Endodermal cell (in vitro differentiated cells): ENCODE data around the gene RBBP9. TPM values are rescaled to one million over a fixed set of nuclear protein-coding genes. Genes with fewer than 3 reads are reported as not detected.
"Not testable (repeated sequence)": the region's sequence is repeated elsewhere in the genome, so short reads cannot be mapped to it uniquely, and the experiment has no call there.

Experiments
- DNase-seq: peaks from one replicate; pipeline ENCODE4 v3.0.0-alpha.2; 2017
- H3K27ac ChIP-seq: 2 replicates; pipeline ENCODE4 v1.5.1; 2013; ENCODE audit warnings: mild to moderate bottlenecking, low read depth, low read length, moderate library complexity
- H3K27me3 ChIP-seq: 2 replicates; pipeline ENCODE4 v1.6.1; 2013; ENCODE audit warnings: mild to moderate bottlenecking, low read length, moderate library complexity; ENCODE audit not compliant: insufficient read depth, control insufficient read depth, poor library complexity, severe bottlenecking
- H3K36me3 ChIP-seq: 2 replicates; pipeline ENCODE4 v1.7.0; 2013; ENCODE audit warnings: mild to moderate bottlenecking, low read length, moderate library complexity; ENCODE audit not compliant: control insufficient read depth, insufficient read depth
- H3K4me1 ChIP-seq: one replicate; pipeline ENCODE4 v1.7.0; 2013; ENCODE audit warnings: low read length; ENCODE audit not compliant: control insufficient read depth, insufficient read depth
- H3K4me3 ChIP-seq: 2 replicates; pipeline ENCODE4 v1.5.1; 2013; ENCODE audit warnings: mild to moderate bottlenecking, low read length, moderate library complexity
- H3K9ac ChIP-seq: 2 replicates; pipeline ENCODE4 v1.6.1; 2013; ENCODE audit warnings: mild to moderate bottlenecking, low read length, moderate library complexity; ENCODE audit not compliant: poor library complexity, severe bottlenecking; ENCODE audit errors: extremely low read depth
- H3K9me3 ChIP-seq: 2 replicates; pipeline ENCODE4 v1.6.1; 2013; ENCODE audit warnings: mild to moderate bottlenecking, low read length, moderate library complexity; ENCODE audit not compliant: control insufficient read depth
- H3K27ac Mint-ChIP-seq: 2 replicates; pipeline ENCODE4 v1.8.0; 2020; ENCODE audit warnings: mixed read lengths
- H3K27me3 Mint-ChIP-seq: 2 replicates; pipeline ENCODE4 v1.8.0; 2021; ENCODE audit warnings: mild to moderate bottlenecking, mixed read lengths; ENCODE audit not compliant: insufficient read depth
- H3K36me3 Mint-ChIP-seq: 2 replicates; pipeline ENCODE4 v1.8.0; 2020; ENCODE audit warnings: low read depth, mixed read lengths
- H3K4me1 Mint-ChIP-seq: 2 replicates; pipeline ENCODE4 v1.8.0; 2020; ENCODE audit warnings: mixed read lengths
- H3K4me3 Mint-ChIP-seq: 2 replicates; pipeline ENCODE4 v1.8.0; 2020; ENCODE audit warnings: mild to moderate bottlenecking, moderate library complexity, mixed read lengths
- H3K9me3 Mint-ChIP-seq: 2 replicates; pipeline ENCODE4 v1.8.0; 2020; ENCODE audit warnings: mild to moderate bottlenecking, mixed read lengths
- CTCF ChIP-seq: fragments of 200-600 bp; sonication (generic); conservative IDR thresholded peaks from 2 replicates; pipeline ENCODE4 v1.5.0; 2021; ENCODE audit warnings: antibody characterized with exemption, mild to moderate bottlenecking
- WGBS, 2 experiments: methylation state at CpG; one replicate each; pipeline versions ENCODE4 v1.1.5 to v1.1.7; 2013; ENCODE audit warnings: missing lambda C conversion rate in 2 of 2, mixed read lengths in 1 of 2; ENCODE audit not compliant: insufficient coverage in 1 of 2, insufficient read length in 1 of 2; 5-methylcytosine and 5-hydroxymethylcytosine counted together
- total RNA-seq, 2 donors: library from RNA; stranded (reverse); fragmentation: NEBNext Ultra II Directional in 1 of 2; extraction: Animal tissue kit (Norgen Biotek cat#: 25700) in 1 of 2; gene quantifications; 2 replicates in 1 of 2; 3 replicates in 1 of 2; pipeline ENCODE4 v1.2.1, GENCODE V29; 2021

RBBP9 gene
- total RNA-seq, 2 donors from 2014 or later, result 19.3 to 24.8 TPM

- Mint-ChIP-seq H3K27me3 (peaks cover 5% of the 10 kb centered on the region), H3K4me1 (peaks cover 15% of the 10 kb centered on the region), H3K27ac (peak within 1 kb of the TSS; percentile 100), H3K4me3 (peak within 1 kb of the TSS; percentile 99), H3K9me3 (no peaks in the 10 kb centered on the region), H3K36me3 (peaks cover 27% of the 10 kb centered on the region)
- peak; percentile 99 for DNase-seq
- 0% methylated on average over 35 to 68 of the region's 69 CpGs for WGBS, 2 experiments
- Histone ChIP-seq H3K27ac (peak within 1 kb of the TSS; percentile 98), H3K9me3 (no peaks in the 10 kb centered on the region), H3K27me3 (no peaks in the 10 kb centered on the region), H3K4me3 (peak within 1 kb of the TSS; percentile 99), H3K9ac (peak within 1 kb of the TSS; percentile 85), H3K36me3 (peaks cover 30% of the 10 kb centered on the region), H3K4me1 (no peaks in the 10 kb centered on the region)
- TF ChIP-seq CTCF, result no peak
Observed at GRCh38 chr20:18507218-18508191, 10.5 kb upstream of the RBBP9 start, which contains the start of gene SEC23B. SEC23B (plus strand) TSS chr20:18507940; CDS start chr20:18510836, 2,896 bp downstream.

GRCh38 chr20:18506744-18507143 lies 9.7 kb upstream of the RBBP9 start:
- H3K4me3 Mint-ChIP-seq, result peak overlapping the region; percentile 99
- Histone ChIP-seq H3K4me1 (no peaks in the 10 kb centered on the region), H3K27me3 (no peaks in the 10 kb centered on the region), H3K27ac (peak overlapping the region; percentile 98), H3K9ac (peak overlapping the region; percentile 85), H3K4me3 (peak overlapping the region; percentile 99), H3K9me3 (no peaks in the 10 kb centered on the region), H3K36me3 (peaks cover 24% of the 10 kb centered on the region)
- TF ChIP-seq CTCF, result no peak
- peaks cover 15% of the 10 kb centered on the region for H3K4me1 Mint-ChIP-seq
- H3K9me3 Mint-ChIP-seq, result no peaks in the 10 kb centered on the region
- peaks cover 5% of the 10 kb centered on the region for H3K27me3 Mint-ChIP-seq
- peak overlapping the region; percentile 100 for H3K27ac Mint-ChIP-seq
- WGBS, 2 experiments, result 74 to 87% methylated on average over 5 to 8 of the region's 8 CpGs
- peaks cover 22% of the 10 kb centered on the region for H3K36me3 Mint-ChIP-seq
- DNase-seq, result no peak

- H3K27me3 Mint-ChIP-seq, result peaks cover 5% of the 10 kb centered on the region
- peaks cover 3% of the 10 kb centered on the region for H3K36me3 Mint-ChIP-seq
- Histone ChIP-seq H3K4me3 (no peak overlapping the region), H3K9me3 (no peaks in the 10 kb centered on the region), H3K4me1 (no peaks in the 10 kb centered on the region), H3K9ac (no peak overlapping the region), H3K27ac (no peak overlapping the region), H3K27me3 (no peaks in the 10 kb centered on the region), H3K36me3 (peaks cover 2% of the 10 kb centered on the region)
- peaks cover 15% of the 10 kb centered on the region for H3K4me1 Mint-ChIP-seq
- peak; percentile 47 for DNase-seq
- H3K9me3 Mint-ChIP-seq, result peaks cover 2% of the 10 kb centered on the region
- WGBS, 2 experiments, result 88 to 89% methylated on average over 26 to 31 of the region's 31 CpGs
- H3K4me3 Mint-ChIP-seq, result no peak overlapping the region
- TF ChIP-seq CTCF, result no peak
- no peak overlapping the region for H3K27ac Mint-ChIP-seq
Observed at GRCh38 chr20:18504479-18505060, 7.5 kb upstream of the RBBP9 start.

DNA sequence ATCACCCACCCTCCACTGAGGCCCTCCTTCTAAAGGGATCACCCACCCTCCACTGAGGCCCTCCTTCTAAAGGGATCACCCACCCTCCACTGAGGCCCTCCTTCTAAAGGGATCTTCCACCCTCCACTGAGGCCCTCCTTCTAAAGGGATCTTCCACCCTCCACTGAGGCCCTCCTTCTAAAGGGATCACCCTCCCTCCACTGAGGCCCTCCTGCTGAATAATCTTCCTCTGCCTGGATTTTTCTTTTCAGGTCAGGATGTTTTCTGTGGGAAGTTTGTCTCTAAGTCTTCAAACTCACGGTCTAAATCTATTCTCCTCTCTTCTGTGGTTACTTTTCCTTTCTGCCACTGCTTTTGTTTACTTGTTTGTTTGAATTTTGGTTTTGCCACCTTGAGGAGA lies 4.6 kb upstream of the RBBP9 start:
- 80% methylated on average over 1 of the region's 1 CpG; no CpG with 5 or more reads in 1 of the 2 experiments for WGBS, 2 experiments

More for the DNA sequence above, 4.6 kb upstream of the RBBP9 start:
- H3K27me3 Mint-ChIP-seq, H3K27ac ChIP-seq, H3K4me3 ChIP-seq, H3K9ac ChIP-seq, H3K9me3 ChIP-seq, H3K36me3 Mint-ChIP-seq, H3K27ac Mint-ChIP-seq, H3K9me3 Mint-ChIP-seq, H3K4me1 ChIP-seq, H3K27me3 ChIP-seq, H3K4me1 Mint-ChIP-seq, H3K4me3 Mint-ChIP-seq, DNase-seq, H3K36me3 ChIP-seq: not testable (repeated sequence)
